ENCODE measurements around the gene FOXI3. TPM values are rescaled to one million over a fixed set of nuclear protein-coding genes. Genes with fewer than 3 reads are reported as not detected.

Gene FOXI3
- total and polyA plus RNA-seq, 9 of the 15 experiments (the other 6 are each of a cell fraction or from before 2014, with no cell fraction given), result not detected

- TF ChIP-seq ATF3 (IDR thresholded peaks at IDR 0.05) (peak; percentile 51; the same call in 1 of the 2 replicates), ATF3 (CRISPR knock-in tag; conservative IDR thresholded peaks at IDR 0.05) (no peak), RBM22 (IDR thresholded peaks at IDR 0.05; ENCODE audit: low read depth, low read length, poor library complexity, severe bottlenecking) (no peak), ZNF830 (CRISPR knock-in tag; IDR thresholded peaks at IDR 0.05) (no peak), E2F4 (CRISPR knock-in tag; IDR thresholded peaks at IDR 0.05; ENCODE audit: low read depth) (no peak), SRSF9 (IDR thresholded peaks at IDR 0.05; ENCODE audit: borderline replicate concordance, low read depth, low read length) (no peak), SP1 (CRISPR knock-in tag; IDR thresholded peaks at IDR 0.05) (no peak), ZBTB34 (CRISPR knock-in tag; IDR thresholded peaks at IDR 0.05) (no peak)
These were observed 29.3 kb upstream of the FOXI3 start (continued) for GRCh38 chr2:88481691-88482336.
